Lung (tissue), 12 donors: ENCODE measurements around the gene MYBBP1A. TPM values are rescaled to one million over a fixed set of nuclear protein-coding genes. Genes with fewer than 3 reads are reported as not detected.
A peak's percentile ranks its signal among the peaks of the same experiment; 100 is the strongest.

Source experiments
- ATAC-seq: fragments of 200-7000 bp; cut with Tn5 transposase; one replicate; pipeline ENCODE4 v1.9.1; 2020; ENCODE audit warnings: moderate number of reproducible peaks; ENCODE audit not compliant: insufficient read depth, low FRiP score
- DNase-seq, 3 donors: peaks; one replicate each; pipeline ENCODE4 v3.0.0-alpha.2; 2013 to 2017
- H3K27ac ChIP-seq, 2 donors: one replicate each; pipeline ENCODE4 v1.5.1; 2013; ENCODE audit warnings: mild to moderate bottlenecking in 2 of 2, moderate library complexity in 2 of 2, control low read depth in 1 of 2, inconsistent platforms in 1 of 2, low read depth in 1 of 2, low read length in 1 of 2
- H3K27me3 ChIP-seq, 3 donors: one replicate each; pipeline ENCODE4 v1.5.1; 2013; ENCODE audit warnings: low read length in 2 of 3; ENCODE audit not compliant: control insufficient read depth in 3 of 3, insufficient read depth in 3 of 3
- H3K36me3 ChIP-seq, 4 donors: one replicate each; pipeline ENCODE4 v1.5.1; 2013; ENCODE audit warnings: low read length in 4 of 4, mild to moderate bottlenecking in 1 of 4, moderate library complexity in 1 of 4; ENCODE audit not compliant: control insufficient read depth in 4 of 4, insufficient read depth in 4 of 4
- H3K4me1 ChIP-seq, 5 donors: one replicate each; pipeline ENCODE4 v1.5.1; 2013; ENCODE audit warnings: low read length in 5 of 5, mild to moderate bottlenecking in 2 of 5, moderate library complexity in 1 of 5; ENCODE audit not compliant: control insufficient read depth in 5 of 5, insufficient read depth in 5 of 5
- H3K4me3 ChIP-seq: one replicate; pipeline ENCODE4 v1.5.1; 2013; ENCODE audit warnings: mild to moderate bottlenecking, control low read depth, moderate library complexity
- H3K9ac ChIP-seq, 2 donors: one replicate each; pipeline ENCODE4 v1.5.1; 2013; ENCODE audit warnings: low read length in 2 of 2, control low read depth in 1 of 2; ENCODE audit not compliant: insufficient read depth in 1 of 2
- H3K9me3 ChIP-seq, 4 donors: one replicate each; pipeline ENCODE4 v1.5.1; 2013; ENCODE audit warnings: low read length in 3 of 4, mild to moderate bottlenecking in 1 of 4, moderate library complexity in 1 of 4; ENCODE audit not compliant: control insufficient read depth in 4 of 4, insufficient read depth in 3 of 4
- CTCF ChIP-seq: IDR thresholded peaks from 2 replicates; pipeline ENCODE4 v1.5.1; 2012; ENCODE audit warnings: mild to moderate bottlenecking; ENCODE audit errors: control extremely low read depth, extremely low read depth
- WGBS, 2 donors: extraction: QIAGEN DNeasy Blood & Tissue Kit; methylation state at CpG; one replicate each; pipeline ENCODE4 v1.1.7; 2013; 5-methylcytosine and 5-hydroxymethylcytosine counted together
- polyA plus RNA-seq, 2 donors: library from polyadenylated mRNA; stranded (reverse); fragments of 200-250 nt; gene quantifications; one replicate each; pipeline ENCODE4 v1.2.1, GENCODE V29; 2013
- total RNA-seq, 2 donors: library from RNA; depleted of rRNA in 1 of 2; stranded (reverse); fragments of >200 nt in 1 of 2; gene quantifications; one replicate each; pipeline ENCODE4 v1.2.1, GENCODE V29; 2014 to 2021
- donor health status: control.
- donor health status: control.
- donor health status: Bipolar disorder and iron deficiency.
- donor health status: healthy.
- donor health status: DM: yes; HTN: yes; CAD: no.

Gene MYBBP1A
- total and polyA plus RNA-seq, 4 donors, result 21.2 to 71.7 (median 34.4) TPM

GRCh38 chr17:4560421-4560820, 5.2 kb upstream of the MYBBP1A start, which contains the start of gene GGT6:
Gene GGT6, minus strand, starts transcription at chr17:4560577. Its CDS starts 56 bp downstream, at chr17:4560521.
- H3K4me1 ChIP-seq, result peaks cover 0 to 13% (median 9%) of the 10 kb centered on the region in 5 donors
- ATAC-seq, result no peak
- no peaks in the 10 kb centered on the region for H3K36me3 ChIP-seq
- no peak for TF ChIP-seq CTCF
- no peak within 1 kb of the TSS for H3K4me3 ChIP-seq
- no peak within 1 kb of the TSS for H3K9ac ChIP-seq
- DNase-seq, result peak in 1 of 3 donors; percentile 57
- 74 to 81% methylated on average over 12 of the region's 12 CpGs for WGBS, 2 donors
- no peaks in the 10 kb centered on the region for H3K9me3 ChIP-seq
- no peaks in the 10 kb centered on the region for H3K27me3 ChIP-seq
- H3K27ac ChIP-seq, result no peak within 1 kb of the TSS

- ATAC-seq, result no peak
- Histone ChIP-seq H3K9ac (no peak overlapping the region), H3K27me3 (no peaks in the 10 kb centered on the region), H3K27ac (no peak overlapping the region), H3K4me3 (no peak overlapping the region), H3K9me3 (no peaks in the 10 kb centered on the region), H3K36me3 (no peaks in the 10 kb centered on the region), H3K4me1 (peaks cover 0 to 13% (median 9%) of the 10 kb centered on the region in 5 donors)
- TF ChIP-seq CTCF, result no peak
- 82 to 95% methylated on average over 5 of the region's 5 CpGs for WGBS, 2 donors
- no peak for DNase-seq
These were observed 4.8 kb upstream of the MYBBP1A start for GRCh38 chr17:4559966-4560365.

GRCh38 chr17:4559139-4559791, 4.1 kb upstream of the MYBBP1A start:
- H3K9ac ChIP-seq, result no peak overlapping the region
- 65 to 81% methylated on average over 17 of the region's 17 CpGs for WGBS, 2 donors

More at GRCh38 chr17:4559139-4559791, 4.1 kb upstream of the MYBBP1A start:
- ATAC-seq, result no peak
- no peaks in the 10 kb centered on the region for H3K27me3 ChIP-seq
- H3K9me3 ChIP-seq, result no peaks in the 10 kb centered on the region
- H3K4me3 ChIP-seq, result no peak overlapping the region
- no peak overlapping the region for H3K27ac ChIP-seq
- no peaks in the 10 kb centered on the region for H3K36me3 ChIP-seq
- no peak for TF ChIP-seq CTCF
- peaks cover 0 to 18% (median 11%) of the 10 kb centered on the region in 5 donors for H3K4me1 ChIP-seq
- no peak for DNase-seq
